Measurements from ENCODE around the gene PCNX4. TPM values are rescaled to one million over a fixed set of nuclear protein-coding genes. Genes with fewer than 3 reads are reported as not detected.
A peak's percentile ranks its signal among the peaks of the same experiment; 100 is the strongest.

The PCNX4 gene
- polyA plus RNA-seq, 3 donors, result 13.1 to 18.4 (median 16.7) TPM

DNA sequence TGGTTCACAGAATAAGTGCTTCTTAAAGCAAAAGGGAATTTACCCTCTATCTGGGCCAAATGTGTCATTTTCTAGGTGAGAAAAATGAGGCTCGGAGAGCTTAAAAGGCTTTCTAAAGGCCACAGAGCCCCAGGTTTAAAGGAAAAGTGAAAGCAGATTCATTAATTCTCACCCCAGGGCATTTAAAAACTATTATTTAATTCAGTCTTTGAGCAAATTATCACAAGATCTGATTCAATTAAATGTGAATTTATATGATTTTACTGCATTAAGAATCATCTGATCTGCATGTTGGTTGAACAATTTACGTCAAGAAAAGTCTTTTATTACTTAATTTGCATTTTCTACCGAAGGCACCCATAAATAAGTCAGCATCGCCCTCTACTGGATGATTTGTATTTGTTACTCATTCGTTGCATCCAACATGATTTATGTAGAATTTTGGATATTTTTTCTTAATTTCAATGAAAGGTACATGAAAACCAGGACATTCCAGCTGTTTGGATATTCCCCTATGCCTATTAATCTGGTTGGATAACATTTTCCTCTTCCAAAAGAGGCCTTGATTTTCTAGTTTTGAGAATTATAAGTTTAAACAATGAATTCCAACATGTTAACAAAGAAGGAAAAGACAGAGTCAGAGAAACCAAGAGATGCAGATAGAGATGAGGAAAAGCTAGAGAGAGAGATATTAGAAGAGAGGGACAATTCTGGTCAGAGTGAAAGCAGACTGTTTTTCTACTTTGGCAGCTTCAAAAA, 92.6 kb downstream of the PCNX4 start:
- DNase-seq, result peak; percentile 59 to 80 (median 68)

DNA sequence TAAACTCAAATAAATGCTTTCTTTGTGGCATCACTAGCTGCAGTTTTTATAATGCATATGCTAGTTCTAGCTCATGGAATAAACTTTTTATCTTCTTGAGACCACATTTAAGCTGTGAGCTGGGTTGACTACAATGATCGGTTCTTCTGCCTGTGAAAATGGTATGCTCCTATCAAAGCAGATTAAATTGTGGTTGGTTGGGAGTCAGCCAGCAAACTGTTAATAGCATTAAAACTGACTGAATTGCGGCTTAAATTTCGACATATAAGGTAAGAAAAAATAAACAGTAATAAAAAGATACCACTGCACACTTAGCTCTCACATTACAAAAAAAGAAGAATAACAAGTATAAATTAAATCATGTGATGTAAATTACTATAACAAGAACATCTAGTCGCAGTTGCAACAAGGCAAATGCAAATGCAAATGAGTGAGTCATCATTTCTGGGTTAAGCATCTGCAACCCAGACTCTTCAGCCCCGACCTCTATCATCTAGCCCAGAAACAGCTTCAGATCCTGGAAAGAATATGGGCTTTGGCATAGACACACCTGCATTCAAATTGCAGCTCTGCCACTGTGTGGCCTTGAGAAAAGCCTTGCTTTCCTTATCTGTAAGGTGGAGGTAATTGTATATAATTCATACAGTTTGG, 93.3 kb downstream of the PCNX4 start:
- Histone ChIP-seq H3K27ac (ENCODE audit: low read depth in 1 of 2, low read length in 2 of 2) (no peak overlapping the region), H3K9ac (ENCODE audit: insufficient read depth, low read length, poor library complexity, severe bottlenecking) (no peak overlapping the region), H2AFZ (ENCODE audit: insufficient read depth, low read depth, low read length, poor library complexity, severe bottlenecking) (no peak overlapping the region), H3K79me2 (ENCODE audit: insufficient read depth, low read length) (no peaks in the 10 kb centered on the region), H4K20me1 (ENCODE audit: insufficient read depth, low read length) (no peaks in the 10 kb centered on the region), H3K4me1 (ENCODE audit: control insufficient read depth in 1 of 2, insufficient read depth in 2 of 2, low read length in 2 of 2) (peaks cover 5 to 12% of the 10 kb centered on the region in 2 donors), H3K4me3 (replicated peaks in 1 of 3; ENCODE audit: low read depth in 2 of 3, low read length in 3 of 3) (no peak overlapping the region), H3K4me2 (replicated peaks; ENCODE audit: extremely low read depth, low read length, poor library complexity, severe bottlenecking) (no peak overlapping the region), H3K9me3 (replicated peaks in 1 of 2; ENCODE audit: control insufficient read depth in 1 of 2, insufficient read depth in 1 of 2, low read length in 2 of 2) (no peaks in the 10 kb centered on the region), H3K36me3 (replicated peaks in 1 of 2; ENCODE audit: control insufficient read depth in 1 of 2, insufficient read depth in 2 of 2, low read length in 2 of 2) (no peaks in the 10 kb centered on the region), H3K27me3 (ENCODE audit: control insufficient read depth in 2 of 2, insufficient read depth in 2 of 2, low read length in 2 of 2) (no peaks in the 10 kb centered on the region)
- H3K27ac Mint-ChIP-seq, result no peak overlapping the region
- intact Hi-C loops (cut with micrococcal nuclease), result loop anchor here (2.0 to 5.0 kb wide), 3 partner anchors 123 to 223 kb away; no protein-coding TSS in a partner anchor
- no peak for DNase-seq
- no peaks in the 10 kb centered on the region for H3K9me3 Mint-ChIP-seq
- H3K4me1 Mint-ChIP-seq, result peaks cover 13% of the 10 kb centered on the region
- WGBS (ENCODE audit: insufficient coverage), result no CpG with 5 or more reads among the region's 5 CpGs
- no peak overlapping the region for H3K4me3 Mint-ChIP-seq
- H3K36me3 Mint-ChIP-seq, result no peaks in the 10 kb centered on the region
- H3K27me3 Mint-ChIP-seq (ENCODE audit: low read depth in 3 of 3), result peaks cover 0 to 2% (median 0%) of the 10 kb centered on the region in 3 donors
- TF ChIP-seq, protein P1, sequence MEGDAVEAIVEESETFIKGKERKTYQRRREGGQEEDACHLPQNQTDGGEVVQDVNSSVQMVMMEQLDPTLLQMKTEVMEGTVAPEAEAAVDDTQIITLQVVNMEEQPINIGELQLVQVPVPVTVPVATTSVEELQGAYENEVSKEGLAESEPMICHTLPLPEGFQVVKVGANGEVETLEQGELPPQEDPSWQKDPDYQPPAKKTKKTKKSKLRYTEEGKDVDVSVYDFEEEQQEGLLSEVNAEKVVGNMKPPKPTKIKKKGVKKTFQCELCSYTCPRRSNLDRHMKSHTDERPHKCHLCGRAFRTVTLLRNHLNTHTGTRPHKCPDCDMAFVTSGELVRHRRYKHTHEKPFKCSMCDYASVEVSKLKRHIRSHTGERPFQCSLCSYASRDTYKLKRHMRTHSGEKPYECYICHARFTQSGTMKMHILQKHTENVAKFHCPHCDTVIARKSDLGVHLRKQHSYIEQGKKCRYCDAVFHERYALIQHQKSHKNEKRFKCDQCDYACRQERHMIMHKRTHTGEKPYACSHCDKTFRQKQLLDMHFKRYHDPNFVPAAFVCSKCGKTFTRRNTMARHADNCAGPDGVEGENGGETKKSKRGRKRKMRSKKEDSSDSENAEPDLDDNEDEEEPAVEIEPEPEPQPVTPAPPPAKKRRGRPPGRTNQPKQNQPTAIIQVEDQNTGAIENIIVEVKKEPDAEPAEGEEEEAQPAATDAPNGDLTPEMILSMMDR (IDR thresholded peaks at IDR 0.05), result no peak

More for the DNA sequence above, 92.6 kb downstream of the PCNX4 start:
- no peaks in the 10 kb centered on the region for H3K36me3 ChIP-seq (replicated peaks in 1 of 2; ENCODE audit: control insufficient read depth in 1 of 2, insufficient read depth in 2 of 2, low read length in 2 of 2)
- TF ChIP-seq, protein P1 (IDR thresholded peaks at IDR 0.05), result peak; percentile 93
- no CpG with 5 or more reads among the region's 5 CpGs for WGBS (ENCODE audit: insufficient coverage)
- peak overlapping the region; percentile 46 to 97 (median 75) for H3K4me3 ChIP-seq (replicated peaks in 1 of 3; ENCODE audit: low read depth in 2 of 3, low read length in 3 of 3)
- peak overlapping the region; percentile 71 for H3K4me2 ChIP-seq (replicated peaks; ENCODE audit: extremely low read depth, low read length, poor library complexity, severe bottlenecking)
- intact Hi-C loops (cut with micrococcal nuclease), result loop anchor here (2.0 to 5.0 kb wide), 2 partner anchors 122 to 220 kb away; no protein-coding TSS in a partner anchor
- H3K4me1 ChIP-seq (ENCODE audit: control insufficient read depth in 1 of 2, insufficient read depth in 2 of 2, low read length in 2 of 2), result peaks cover 5 to 12% of the 10 kb centered on the region in 2 donors
- Mint-ChIP-seq H3K27ac (peak overlapping the region in 5 of 7 donors; percentile 57 to 86 (median 77)), H3K9me3 (peaks cover 0 to 1% (median 0%) of the 10 kb centered on the region in 7 donors), H3K36me3 (no peaks in the 10 kb centered on the region), H3K4me3 (peak overlapping the region; percentile 68 to 83), H3K27me3 (ENCODE audit: low read depth in 3 of 3) (peaks cover 0 to 2% (median 0%) of the 10 kb centered on the region in 3 donors), H3K4me1 (peaks cover 10% of the 10 kb centered on the region)
- peak overlapping the region; percentile 66 for H2AFZ ChIP-seq (ENCODE audit: insufficient read depth, low read depth, low read length, poor library complexity, severe bottlenecking)
- no peaks in the 10 kb centered on the region for H3K79me2 ChIP-seq (ENCODE audit: insufficient read depth, low read length)
- no peaks in the 10 kb centered on the region for H3K9me3 ChIP-seq (replicated peaks in 1 of 2; ENCODE audit: control insufficient read depth in 1 of 2, insufficient read depth in 1 of 2, low read length in 2 of 2)
- H3K27me3 ChIP-seq (ENCODE audit: control insufficient read depth in 2 of 2, insufficient read depth in 2 of 2, low read length in 2 of 2), result no peaks in the 10 kb centered on the region
- H3K27ac ChIP-seq (ENCODE audit: low read depth in 1 of 2, low read length in 2 of 2), result peak overlapping the region in 1 of 2 donors; percentile 81
- H3K9ac ChIP-seq (ENCODE audit: insufficient read depth, low read length, poor library complexity, severe bottlenecking), result peak overlapping the region; percentile 51
- no peaks in the 10 kb centered on the region for H4K20me1 ChIP-seq (ENCODE audit: insufficient read depth, low read length)
